ENCODE results near the gene ACP3. TPM values are rescaled to one million over a fixed set of nuclear protein-coding genes. Genes with fewer than 3 reads are reported as not detected.

ACP3 gene
- total RNA-seq, 3 donors from 2014 or later: 6.9 to 27.5 (median 9.6) TPM

DNA sequence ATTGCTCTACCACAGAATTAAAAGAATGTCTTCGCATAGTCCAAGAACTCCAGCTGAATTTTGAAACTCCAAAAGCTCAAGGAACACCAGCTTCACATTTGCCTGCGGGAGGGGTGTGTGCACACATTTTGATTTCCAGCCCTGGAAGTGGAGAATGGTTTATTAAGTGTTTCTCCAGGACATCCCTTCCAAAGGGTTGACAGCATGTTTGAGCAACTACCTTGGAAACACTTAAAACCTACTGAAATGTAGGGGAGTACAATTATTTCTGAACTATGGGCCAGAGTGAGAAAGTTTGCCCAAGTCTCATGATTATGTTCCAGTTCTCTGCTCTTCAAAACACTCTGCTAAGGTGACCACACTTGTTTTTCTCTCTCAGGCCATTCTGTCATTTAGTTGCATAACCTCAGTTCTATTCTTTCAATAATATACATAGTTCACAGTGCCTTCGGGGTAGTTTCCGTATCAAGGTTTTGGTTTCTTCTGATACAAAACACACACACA, 7.9 kb downstream of the ACP3 start:
- H3K9me3 ChIP-seq: no peaks in the 10 kb centered on the region
- TF ChIP-seq, protein P1, sequence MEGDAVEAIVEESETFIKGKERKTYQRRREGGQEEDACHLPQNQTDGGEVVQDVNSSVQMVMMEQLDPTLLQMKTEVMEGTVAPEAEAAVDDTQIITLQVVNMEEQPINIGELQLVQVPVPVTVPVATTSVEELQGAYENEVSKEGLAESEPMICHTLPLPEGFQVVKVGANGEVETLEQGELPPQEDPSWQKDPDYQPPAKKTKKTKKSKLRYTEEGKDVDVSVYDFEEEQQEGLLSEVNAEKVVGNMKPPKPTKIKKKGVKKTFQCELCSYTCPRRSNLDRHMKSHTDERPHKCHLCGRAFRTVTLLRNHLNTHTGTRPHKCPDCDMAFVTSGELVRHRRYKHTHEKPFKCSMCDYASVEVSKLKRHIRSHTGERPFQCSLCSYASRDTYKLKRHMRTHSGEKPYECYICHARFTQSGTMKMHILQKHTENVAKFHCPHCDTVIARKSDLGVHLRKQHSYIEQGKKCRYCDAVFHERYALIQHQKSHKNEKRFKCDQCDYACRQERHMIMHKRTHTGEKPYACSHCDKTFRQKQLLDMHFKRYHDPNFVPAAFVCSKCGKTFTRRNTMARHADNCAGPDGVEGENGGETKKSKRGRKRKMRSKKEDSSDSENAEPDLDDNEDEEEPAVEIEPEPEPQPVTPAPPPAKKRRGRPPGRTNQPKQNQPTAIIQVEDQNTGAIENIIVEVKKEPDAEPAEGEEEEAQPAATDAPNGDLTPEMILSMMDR (IDR thresholded peaks at IDR 0.05): no peak
- no peaks in the 10 kb centered on the region for H3K36me3 ChIP-seq (ENCODE audit: low read depth)
- H3K4me3 ChIP-seq: no peak overlapping the region
- peak; percentile 9 for ATAC-seq
- DNase-seq: no peak
- H3K4me1 ChIP-seq (ENCODE audit: low read depth): no peaks in the 10 kb centered on the region
- intact Hi-C loops (cut with DNase I, micrococcal nuclease): no loop called here

DNA sequence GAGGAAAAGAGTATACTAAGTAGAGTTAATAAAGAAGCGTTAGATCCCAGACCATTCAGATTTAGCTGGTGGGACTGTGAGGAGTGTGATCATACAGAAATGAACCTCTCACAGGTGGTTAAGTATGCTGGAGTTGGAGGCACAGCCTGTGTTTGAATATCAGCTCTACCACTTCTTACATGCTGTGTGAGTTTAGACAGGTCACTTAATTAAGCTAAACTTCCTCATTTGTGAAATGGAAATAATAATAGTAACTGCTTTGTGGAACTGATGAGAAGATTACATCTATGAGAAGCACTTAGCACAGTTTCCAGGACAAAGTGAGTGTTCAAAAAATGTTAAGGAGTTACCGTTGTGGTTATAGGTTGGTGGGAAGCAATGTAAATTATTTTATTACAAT, 8.4 kb downstream of the ACP3 start:
- TF ChIP-seq, protein P1 (IDR thresholded peaks at IDR 0.05): no peak
- H3K4me1 ChIP-seq (ENCODE audit: low read depth): no peaks in the 10 kb centered on the region
- H3K36me3 ChIP-seq (ENCODE audit: low read depth): no peaks in the 10 kb centered on the region
- H3K4me3 ChIP-seq: no peak overlapping the region
- no peaks in the 10 kb centered on the region for H3K9me3 ChIP-seq
- no peak for DNase-seq
- intact Hi-C loops (cut with DNase I, micrococcal nuclease): no loop called here
- peak; percentile 15 for ATAC-seq

- peak; percentile 43 for ATAC-seq
- no peaks in the 10 kb centered on the region for H3K36me3 ChIP-seq (ENCODE audit: low read depth)
- no peak for DNase-seq
- TF ChIP-seq, protein P1 (IDR thresholded peaks at IDR 0.05): no peak
- H3K4me3 ChIP-seq: no peak overlapping the region
- intact Hi-C loops (cut with DNase I, micrococcal nuclease): no loop called here
- no peaks in the 10 kb centered on the region for H3K4me1 ChIP-seq (ENCODE audit: low read depth)
- no peaks in the 10 kb centered on the region for H3K9me3 ChIP-seq
These were observed 9.0 kb downstream of the ACP3 start for GRCh38 chr3:132326251-132326650.

GRCh38 chr3:132332082-132332481, 14.9 kb downstream of the ACP3 start:
- intact Hi-C loops (cut with DNase I, micrococcal nuclease): no loop called here
- ATAC-seq: no peak
- TF ChIP-seq, protein P1 (IDR thresholded peaks at IDR 0.05): no peak
- Histone ChIP-seq H3K4me3 (no peak overlapping the region), H3K4me1 (ENCODE audit: low read depth) (no peaks in the 10 kb centered on the region), H3K9me3 (no peaks in the 10 kb centered on the region), H3K36me3 (ENCODE audit: low read depth) (no peaks in the 10 kb centered on the region)
- no peak for DNase-seq

- Histone ChIP-seq H3K4me3 (no peak overlapping the region), H3K36me3 (ENCODE audit: low read depth) (no peaks in the 10 kb centered on the region), H3K4me1 (ENCODE audit: low read depth) (no peaks in the 10 kb centered on the region), H3K9me3 (no peaks in the 10 kb centered on the region)
- ATAC-seq (no peak), DNase-seq (no peak)
- TF ChIP-seq, protein P1 (IDR thresholded peaks at IDR 0.05): no peak
- intact Hi-C loops (cut with DNase I, micrococcal nuclease): no loop called here
These were observed 15.3 kb downstream of the ACP3 start for GRCh38 chr3:132332508-132332907.

- ATAC-seq: no peak
- intact Hi-C loops (cut with DNase I, micrococcal nuclease): loop anchor here in 1 of 2 donors (10.0 kb wide), 1 partner anchor 87 kb away; no protein-coding TSS in a partner anchor
- TF ChIP-seq, protein P1 (IDR thresholded peaks at IDR 0.05): no peak
- Histone ChIP-seq H3K36me3 (ENCODE audit: low read depth) (no peaks in the 10 kb centered on the region), H3K4me3 (no peak overlapping the region), H3K4me1 (ENCODE audit: low read depth) (no peaks in the 10 kb centered on the region), H3K9me3 (no peaks in the 10 kb centered on the region)
- no peak for DNase-seq
These were observed 24.5 kb downstream of the ACP3 start for GRCh38 chr3:132341746-132342145.
